LNCAP (cell line): ENCODE data around the gene OR12D2.

Source experiments
- CTCF ChIP-seq: fragments of 450-650 bp; IDR thresholded peaks from 2 replicates; pipeline ENCODE4 v1.5.1; 2017; ENCODE audit warnings: mild to moderate bottlenecking

The OR12D2 gene

GRCh38 chr6:29399525-29399924, 4.1 kb downstream of the OR12D2 start:
- no peak for TF ChIP-seq CTCF

- no peak for TF ChIP-seq CTCF
Measured at GRCh38 chr6:29403801-29404200, 8.4 kb downstream of the OR12D2 start.

GRCh38 chr6:29414588-29414987, 19.2 kb downstream of the OR12D2 start, which contains the start of gene OR12D1:
Gene OR12D1, plus strand, starts transcription at chr6:29414928.
- peak; percentile 20; the same call in 1 of the 2 replicates for TF ChIP-seq CTCF

- TF ChIP-seq CTCF: no peak
Measured at GRCh38 chr6:29419516-29419915, 24.1 kb downstream of the OR12D2 start.

- no peak for TF ChIP-seq CTCF
Measured at GRCh38 chr6:29424168-29424567, 28.7 kb downstream of the OR12D2 start.

- TF ChIP-seq CTCF: no peak
Measured at GRCh38 chr6:29424575-29424974, 29.1 kb downstream of the OR12D2 start.

- no peak for TF ChIP-seq CTCF
Measured at GRCh38 chr6:29425075-29425474, 29.6 kb downstream of the OR12D2 start.

GRCh38 chr6:29426654-29427053, 31.2 kb downstream of the OR12D2 start:
- no peak for TF ChIP-seq CTCF
